Adipocyte (in vitro differentiated cells): Measurements from ENCODE around the gene SCNN1A.
A peak's percentile ranks its signal among the peaks of the same experiment; 100 is the strongest.

ENCODE experiments used
- DNase-seq: peaks from one replicate; pipeline ENCODE4 v3.0.0-alpha.2; 2015; ENCODE audit warnings: low read depth
- H3K27me3 ChIP-seq: replicated peaks from 2 replicates; pipeline ENCODE4 v1.7.0; 2013; ENCODE audit warnings: mild to moderate bottlenecking, low read length, moderate library complexity; ENCODE audit not compliant: control insufficient read depth, insufficient read depth
- H3K36me3 ChIP-seq: 2 replicates; pipeline ENCODE4 v1.7.0; 2013; ENCODE audit warnings: low read length, mild to moderate bottlenecking, moderate library complexity; ENCODE audit not compliant: control insufficient read depth, insufficient read depth, severe bottlenecking
- H3K4me1 ChIP-seq: 2 replicates; pipeline ENCODE4 v1.7.0; 2013; ENCODE audit warnings: mild to moderate bottlenecking, low read length, moderate library complexity; ENCODE audit not compliant: control insufficient read depth, insufficient read depth
- H3K4me3 ChIP-seq: 2 replicates; pipeline ENCODE4 v1.7.0; 2013; ENCODE audit warnings: mild to moderate bottlenecking, low read length, moderate library complexity
- H3K9ac ChIP-seq: 2 replicates; pipeline ENCODE4 v1.7.0; 2013; ENCODE audit warnings: mild to moderate bottlenecking, low read length, moderate library complexity
- H3K9me3 ChIP-seq: 2 replicates; pipeline ENCODE4 v1.7.0; 2013; ENCODE audit warnings: mild to moderate bottlenecking, low read length, moderate library complexity; ENCODE audit not compliant: control insufficient read depth

Gene SCNN1A

DNA sequence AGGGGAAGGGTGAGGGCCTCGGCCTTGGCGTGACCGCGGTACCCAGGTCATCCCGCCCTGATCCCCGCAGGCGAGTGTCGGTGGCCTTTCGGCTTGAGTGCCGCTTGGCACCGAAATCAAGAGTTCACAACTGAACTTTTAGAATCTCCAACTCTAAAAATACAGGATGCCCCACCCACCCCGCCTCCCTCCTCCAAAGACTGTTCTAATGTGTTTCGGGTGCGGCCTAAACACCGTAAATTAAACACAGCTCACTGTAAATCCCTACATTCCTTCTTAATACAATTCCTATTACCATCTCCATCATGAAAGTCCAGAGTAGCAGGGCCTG, 11.4 kb downstream of the SCNN1A start:
- peak overlapping the region; percentile 95 for H3K9ac ChIP-seq
- H3K4me1 ChIP-seq, result peaks cover 6% of the 10 kb centered on the region
- peak overlapping the region; percentile 92 for H3K4me3 ChIP-seq
- H3K9me3 ChIP-seq, result no peaks in the 10 kb centered on the region
- H3K36me3 ChIP-seq, result no peaks in the 10 kb centered on the region
- DNase-seq, result no peak
- no peaks in the 10 kb centered on the region for H3K27me3 ChIP-seq

DNA sequence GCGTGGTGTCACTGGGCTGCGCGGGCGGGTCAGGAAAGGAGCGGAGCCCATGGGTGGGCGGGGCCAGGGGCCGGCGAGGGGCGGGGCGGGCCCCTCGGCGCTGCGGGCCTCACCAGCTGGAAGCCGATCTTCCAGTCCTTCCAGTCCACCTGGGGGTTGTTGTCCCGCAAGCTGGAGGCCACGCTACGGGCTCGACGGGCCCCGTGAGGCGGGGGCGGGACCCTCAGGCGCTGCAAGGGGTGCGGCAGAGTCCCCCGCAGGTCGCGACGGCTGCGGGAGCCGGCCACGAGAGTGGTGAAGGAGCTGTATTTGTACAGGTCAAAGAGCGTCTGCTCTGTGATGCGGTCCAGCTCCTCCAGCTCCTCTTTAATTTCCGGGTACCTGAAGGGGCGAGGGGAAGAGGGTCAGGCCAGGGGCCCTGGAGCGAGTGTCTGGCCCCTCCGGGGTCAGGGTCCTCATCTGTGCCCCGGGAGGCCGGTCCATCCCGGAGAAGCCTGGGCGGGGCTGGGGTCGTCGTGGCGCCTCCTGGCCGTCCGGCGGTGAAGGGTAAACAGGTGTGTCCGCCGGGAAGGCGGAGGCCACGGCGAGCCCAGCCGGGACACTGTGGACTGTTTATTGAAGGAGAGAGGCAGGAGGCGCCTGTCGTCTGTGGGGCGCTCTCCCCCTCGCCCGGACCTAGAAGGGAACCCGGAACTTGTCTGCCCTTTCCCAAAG, 11.9 kb downstream of the SCNN1A start:
- Histone ChIP-seq H3K36me3 (no peaks in the 10 kb centered on the region), H3K27me3 (no peaks in the 10 kb centered on the region), H3K9me3 (no peaks in the 10 kb centered on the region), H3K9ac (peak overlapping the region; percentile 95), H3K4me1 (peaks cover 6% of the 10 kb centered on the region), H3K4me3 (peak overlapping the region; percentile 92)
- peak; percentile 88 for DNase-seq

DNA sequence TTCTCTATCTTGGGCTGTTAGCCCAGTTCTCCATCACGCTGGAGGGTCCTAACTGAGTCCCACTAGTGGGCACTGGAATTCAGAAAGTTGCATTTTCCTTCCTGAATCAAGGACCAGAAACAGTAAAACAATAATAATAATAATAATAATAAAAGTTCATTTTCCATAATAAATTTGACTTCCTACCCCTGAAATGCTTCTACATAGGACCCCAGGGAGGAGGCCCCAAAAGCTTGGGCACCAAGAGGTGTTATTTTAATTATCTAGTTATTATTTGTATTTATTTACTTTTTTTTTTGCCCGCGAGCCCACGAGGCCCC, 12.4 kb downstream of the SCNN1A start:
- peaks cover 6% of the 10 kb centered on the region for H3K4me1 ChIP-seq
- no peaks in the 10 kb centered on the region for H3K9me3 ChIP-seq
- H3K4me3 ChIP-seq, result peak overlapping the region; percentile 92
- no peaks in the 10 kb centered on the region for H3K36me3 ChIP-seq
- no peak for DNase-seq
- no peaks in the 10 kb centered on the region for H3K27me3 ChIP-seq
- H3K9ac ChIP-seq, result peak overlapping the region; percentile 95

DNA sequence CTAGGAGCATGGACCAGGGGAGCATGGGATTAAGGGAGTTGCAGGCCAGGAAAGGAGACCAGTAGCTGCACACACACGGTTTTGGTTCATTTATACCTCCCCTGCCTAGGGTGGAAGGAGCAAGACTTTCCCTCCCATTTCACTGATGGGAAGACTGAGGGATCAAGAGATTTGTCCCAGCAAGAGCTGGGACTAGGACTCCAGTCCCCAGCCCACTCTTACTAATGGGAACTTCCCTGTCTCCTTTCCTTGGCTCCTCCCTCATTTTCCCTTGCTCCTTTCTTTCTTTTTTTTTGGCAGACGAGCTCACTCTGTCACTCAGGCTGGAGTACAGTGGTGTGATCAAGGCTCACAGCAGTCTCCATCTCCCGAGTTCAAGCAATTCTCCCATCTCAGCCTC, 13.0 kb downstream of the SCNN1A start:
- Histone ChIP-seq H3K36me3 (no peaks in the 10 kb centered on the region), H3K27me3 (no peaks in the 10 kb centered on the region), H3K4me1 (peaks cover 6% of the 10 kb centered on the region), H3K9me3 (no peaks in the 10 kb centered on the region), H3K4me3 (no peak overlapping the region), H3K9ac (no peak overlapping the region)
- no peak for DNase-seq

DNA sequence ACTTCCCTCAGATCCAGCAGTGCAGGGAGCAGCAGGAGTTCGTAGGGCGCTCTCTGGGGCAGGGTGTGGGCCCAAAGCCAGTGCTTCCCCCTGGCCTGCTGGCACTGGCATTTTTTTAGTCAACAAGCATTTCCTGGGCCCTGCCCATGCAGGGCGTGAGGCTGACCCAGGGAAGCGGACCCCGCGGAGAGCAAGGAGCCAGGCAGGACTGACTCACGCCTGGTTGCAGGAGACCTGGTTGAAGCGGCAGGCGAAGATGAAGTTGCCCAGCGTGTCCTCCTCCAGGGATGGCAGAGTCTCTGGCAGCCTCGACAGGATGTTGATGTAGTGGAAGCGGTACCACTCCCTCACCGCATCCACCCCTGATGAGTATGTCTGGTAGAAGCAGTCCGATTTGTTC, 13.5 kb downstream of the SCNN1A start:
- Histone ChIP-seq H3K27me3 (no peaks in the 10 kb centered on the region), H3K9me3 (no peaks in the 10 kb centered on the region), H3K36me3 (no peaks in the 10 kb centered on the region), H3K4me3 (no peak overlapping the region), H3K4me1 (peaks cover 6% of the 10 kb centered on the region), H3K9ac (no peak overlapping the region)
- DNase-seq, result no peak

DNA sequence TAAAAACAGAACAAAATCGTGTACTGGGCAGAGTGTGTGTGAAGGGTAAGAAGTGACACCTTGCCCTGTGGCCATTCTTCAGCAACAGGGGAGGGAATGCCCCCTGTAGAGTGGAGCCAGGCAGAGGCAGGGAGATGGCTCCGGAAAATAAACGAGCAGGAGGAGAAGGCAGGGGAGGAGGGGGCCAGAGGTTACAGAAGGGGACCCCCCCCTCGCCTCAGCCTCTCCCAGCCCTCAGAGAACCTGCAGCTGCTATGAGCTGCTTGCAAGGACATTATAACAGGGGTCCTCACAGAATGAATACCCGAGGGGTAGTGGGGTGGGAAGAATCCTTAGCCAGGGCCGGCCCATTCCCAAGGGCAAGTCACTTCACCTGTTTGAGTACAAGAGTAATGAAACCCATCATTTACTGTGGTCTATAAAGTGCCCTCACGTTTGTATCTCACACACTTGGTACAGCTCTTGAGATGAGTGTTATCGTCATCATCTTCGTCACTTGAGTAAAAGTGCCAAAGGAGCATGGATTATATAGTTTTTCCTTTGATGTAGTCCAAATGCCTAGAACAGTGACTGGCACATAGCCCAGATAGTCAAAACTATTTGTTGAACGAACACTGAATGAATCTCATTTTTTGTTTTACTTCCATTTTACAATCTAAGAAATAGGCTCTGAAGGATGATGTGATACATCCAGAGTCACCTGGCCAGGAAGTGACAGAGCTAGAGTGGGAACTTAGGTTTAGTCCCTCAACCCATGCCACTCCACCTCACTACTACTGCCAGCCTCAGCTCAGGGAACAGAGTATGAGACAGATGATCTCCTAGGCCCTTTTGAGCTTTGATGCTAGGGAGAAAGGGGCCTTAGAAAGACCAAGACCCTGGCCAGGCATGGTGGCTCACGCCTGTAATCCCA, 14.5 kb downstream of the SCNN1A start:
- Histone ChIP-seq H3K9me3 (no peaks in the 10 kb centered on the region), H3K9ac (no peak overlapping the region), H3K27me3 (peaks cover 4% of the 10 kb centered on the region), H3K4me3 (no peak overlapping the region), H3K4me1 (peaks cover 6% of the 10 kb centered on the region), H3K36me3 (no peaks in the 10 kb centered on the region)
- no peak for DNase-seq

DNA sequence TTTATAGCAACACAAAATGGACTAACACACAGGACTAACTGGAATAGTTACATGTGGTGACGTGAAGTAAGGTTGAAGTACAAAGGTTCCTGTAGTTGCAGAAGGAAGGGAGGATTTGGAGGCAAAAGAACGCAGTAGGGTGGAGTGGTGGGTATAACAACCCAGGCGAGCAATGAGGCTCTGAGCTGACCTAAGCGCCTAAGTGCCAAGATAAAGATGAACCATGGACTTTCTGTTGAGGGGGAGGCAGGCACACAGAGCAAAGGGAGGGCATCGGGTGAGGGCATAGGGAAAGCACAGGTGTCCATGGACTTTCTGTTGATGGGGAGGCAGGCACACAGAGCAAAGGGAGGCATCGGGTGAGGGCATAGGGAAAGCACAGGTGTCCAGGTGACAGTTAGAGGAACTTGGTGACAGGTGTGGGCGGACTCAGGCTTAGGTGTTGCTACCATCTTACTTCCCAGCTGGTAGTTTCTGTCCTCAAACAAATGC, 15.2 kb downstream of the SCNN1A start:
- H3K9me3 ChIP-seq, result no peaks in the 10 kb centered on the region
- no peak overlapping the region for H3K9ac ChIP-seq
- no peak for DNase-seq
- H3K36me3 ChIP-seq, result no peaks in the 10 kb centered on the region
- peaks cover 7% of the 10 kb centered on the region for H3K27me3 ChIP-seq
- no peak overlapping the region for H3K4me3 ChIP-seq
- peaks cover 6% of the 10 kb centered on the region for H3K4me1 ChIP-seq

DNA sequence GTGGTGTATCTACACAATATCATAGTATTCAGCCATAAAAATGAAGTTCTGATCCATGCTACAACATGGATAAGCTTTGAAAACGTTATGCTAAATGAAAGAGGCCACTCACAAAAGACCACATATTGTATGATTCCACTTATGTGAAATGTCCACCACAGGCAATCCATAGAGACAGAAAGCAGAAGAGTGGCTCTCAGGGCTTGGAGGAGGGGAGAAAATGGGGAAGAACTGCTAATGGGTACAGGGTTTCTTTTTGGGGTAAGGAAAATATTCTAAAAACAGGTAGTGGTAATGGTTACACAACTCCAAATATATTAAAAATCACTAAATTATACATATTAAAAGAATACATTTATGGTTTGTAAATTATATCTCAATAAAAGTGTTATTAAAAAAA, 16.5 kb downstream of the SCNN1A start:
- H3K9ac ChIP-seq, result no peak overlapping the region
- DNase-seq, result no peak
- no peak overlapping the region for H3K4me3 ChIP-seq
- no peaks in the 10 kb centered on the region for H3K36me3 ChIP-seq
- H3K27me3 ChIP-seq, result peaks cover 11% of the 10 kb centered on the region
- H3K4me1 ChIP-seq, result peaks cover 1% of the 10 kb centered on the region
- no peaks in the 10 kb centered on the region for H3K9me3 ChIP-seq

DNA sequence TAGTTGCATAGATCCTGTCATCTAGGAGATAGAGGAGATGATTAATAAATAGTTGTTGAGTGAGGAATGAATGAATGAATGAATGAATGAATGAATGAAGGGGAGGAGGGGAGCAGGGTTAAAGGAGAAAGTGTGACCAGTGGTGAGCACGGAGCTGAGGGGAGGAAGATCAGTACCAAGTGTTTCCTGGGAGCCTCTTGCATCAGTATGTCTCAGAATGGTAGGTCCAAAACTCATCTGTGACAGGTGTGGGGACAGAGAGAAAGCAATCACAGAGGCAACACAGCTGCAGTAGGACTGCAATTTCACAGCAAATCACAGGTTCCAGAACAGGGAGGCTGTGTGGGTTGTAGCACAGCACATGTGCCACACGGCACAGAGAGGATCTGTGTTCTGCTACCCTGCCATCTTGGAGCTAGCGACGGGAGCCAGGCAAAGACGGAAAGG, 19.0 kb downstream of the SCNN1A start:
- H3K4me3 ChIP-seq, result no peak overlapping the region
- H3K9ac ChIP-seq, result no peak overlapping the region
- H3K36me3 ChIP-seq, result no peaks in the 10 kb centered on the region
- peaks cover 6% of the 10 kb centered on the region for H3K4me1 ChIP-seq
- DNase-seq, result no peak
- H3K27me3 ChIP-seq, result peaks cover 11% of the 10 kb centered on the region
- H3K9me3 ChIP-seq, result no peaks in the 10 kb centered on the region

DNA sequence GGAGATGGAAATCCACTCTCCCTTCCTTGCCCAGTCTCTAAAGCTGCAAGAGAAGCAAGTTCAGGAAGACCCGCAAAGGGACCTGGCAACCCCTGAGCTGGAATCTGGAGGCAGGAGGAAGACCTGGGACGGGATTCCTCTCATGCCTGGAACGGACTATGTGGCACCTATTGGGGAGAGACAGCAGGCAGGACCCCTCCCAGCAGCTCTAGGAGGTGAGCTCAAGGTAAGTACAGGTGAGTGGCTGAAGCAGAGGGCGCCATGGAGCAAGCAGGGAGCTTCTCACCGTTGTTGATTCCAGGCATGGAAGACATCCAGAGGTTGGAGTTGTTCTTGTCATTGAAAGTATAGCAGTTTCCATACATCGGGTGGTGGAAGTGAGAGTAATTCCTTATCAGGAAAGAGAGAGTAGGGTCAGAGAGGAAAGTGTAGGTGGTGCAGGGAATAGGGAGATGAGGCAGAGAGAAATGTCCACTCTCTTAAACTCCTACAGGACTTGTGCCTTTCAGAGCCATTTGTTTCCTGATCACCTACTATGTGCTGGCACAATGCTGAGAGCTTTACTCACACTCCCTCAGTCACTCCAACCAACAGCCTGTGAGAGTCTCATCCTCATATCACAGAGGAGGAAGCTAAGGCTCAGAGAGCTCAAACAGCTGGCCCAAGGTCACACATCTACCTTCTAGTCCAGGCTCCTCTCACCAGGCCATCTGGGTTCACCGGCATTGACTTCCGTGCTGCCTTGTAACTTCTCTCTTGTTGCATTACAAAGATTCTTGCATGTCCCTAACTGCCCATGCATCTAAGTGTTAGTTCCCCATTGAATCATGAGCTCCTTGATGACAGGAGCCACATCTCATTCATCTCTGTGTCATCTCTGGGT, 19.6 kb downstream of the SCNN1A start:
- Histone ChIP-seq H3K4me1 (peaks cover 6% of the 10 kb centered on the region), H3K36me3 (no peaks in the 10 kb centered on the region), H3K9ac (no peak overlapping the region), H3K4me3 (no peak overlapping the region), H3K27me3 (peaks cover 11% of the 10 kb centered on the region), H3K9me3 (no peaks in the 10 kb centered on the region)
- DNase-seq, result no peak
